CD8-positive, alpha-beta memory T cell (primary cell): ENCODE data around the gene PSTPIP1. TPM values are rescaled to one million over a fixed set of nuclear protein-coding genes. Genes with fewer than 3 reads are reported as not detected.

Source experiments
- CTCF ChIA-PET: fragments of 350-600 bp; sonication (Branson Sonifier 250); formaldehyde crosslinking; loops from one replicate; lab custom pipeline; 2021; ENCODE audit warnings: antibody characterized with exemption; lab: Charles Lee
- POLR2A ChIA-PET: fragments of 350-600 bp; sonication (Branson Sonifier 250); formaldehyde crosslinking; loops from one replicate; lab custom pipeline; 2021; ENCODE audit warnings: antibody characterized with exemption; lab: Charles Lee
- DNase-seq, 5 donors: peaks; one replicate each; pipeline versions ENCODE4 v3.0.0 to v3.0.0-alpha.2; 2020 to 2022; ENCODE audit warnings: mixed read lengths in 1 of 5
- H3K27ac ChIP-seq: one replicate; pipeline ENCODE4 v1.7.0; 2013; ENCODE audit warnings: low read depth, mild to moderate bottlenecking, low read length, moderate library complexity
- H3K27me3 ChIP-seq: 2 replicates; pipeline ENCODE4 v1.7.0; 2013; ENCODE audit warnings: low read length, mild to moderate bottlenecking; ENCODE audit not compliant: insufficient read depth, poor library complexity, severe bottlenecking
- H3K36me3 ChIP-seq: 2 replicates; pipeline ENCODE4 v1.7.0; 2013; ENCODE audit warnings: mild to moderate bottlenecking, low read length, moderate library complexity; ENCODE audit not compliant: insufficient read depth
- H3K4me1 ChIP-seq: 2 replicates; pipeline ENCODE4 v1.7.0; 2013; ENCODE audit warnings: mild to moderate bottlenecking, low read length, moderate library complexity; ENCODE audit not compliant: insufficient read depth
- H3K4me3 ChIP-seq: 2 replicates; pipeline ENCODE4 v1.7.0; 2013; ENCODE audit warnings: mild to moderate bottlenecking, low read length
- H3K9me3 ChIP-seq: 2 replicates; pipeline ENCODE4 v1.7.0; 2013; ENCODE audit warnings: mild to moderate bottlenecking, low read length
- H3K27ac Mint-ChIP-seq, 8 donors: one replicate each; pipeline ENCODE4 v1.8.0; 2020 to 2021; ENCODE audit warnings: mixed read lengths in 8 of 8, mild to moderate bottlenecking in 6 of 8, inconsistent platforms in 3 of 8, moderate library complexity in 3 of 8
- H3K27me3 Mint-ChIP-seq, 2 donors: one replicate each; pipeline ENCODE4 v1.8.0; 2020 to 2021; ENCODE audit warnings: mixed read lengths in 2 of 2, mild to moderate bottlenecking in 1 of 2, moderate library complexity in 1 of 2
- H3K36me3 Mint-ChIP-seq, 3 donors: one replicate each; pipeline ENCODE4 v1.8.0; 2020 to 2021; ENCODE audit warnings: mixed read lengths in 3 of 3, inconsistent platforms in 1 of 3, mild to moderate bottlenecking in 1 of 3
- H3K4me1 Mint-ChIP-seq, 3 donors: one replicate each; pipeline ENCODE4 v1.8.0; 2020 to 2021; ENCODE audit warnings: mixed read lengths in 3 of 3, inconsistent platforms in 1 of 3, mild to moderate bottlenecking in 1 of 3
- H3K4me3 Mint-ChIP-seq, 7 donors: one replicate each; pipeline ENCODE4 v1.8.0; 2020 to 2021; ENCODE audit warnings: mixed read lengths in 7 of 7, mild to moderate bottlenecking in 6 of 7, moderate library complexity in 4 of 7, inconsistent platforms in 2 of 7
- H3K9me3 Mint-ChIP-seq, 5 donors: one replicate each; pipeline ENCODE4 v1.8.0; 2020 to 2022; ENCODE audit warnings: mixed read lengths in 5 of 5, mild to moderate bottlenecking in 3 of 5, moderate library complexity in 2 of 5, inconsistent platforms in 1 of 5
- polyA plus RNA-seq: library from polyadenylated mRNA; unstranded; fragments of 300-500 nt; fragmentation: Illumina TruSeq; gene quantifications from one replicate; pipeline ENCODE4 v1.2.3, GENCODE V29; 2021
- total RNA-seq, 2 experiments: library from RNA; stranded (reverse); gene quantifications; one replicate each; pipeline ENCODE4 v1.2.3, GENCODE V29; 2021

Gene PSTPIP1
- total and polyA plus RNA-seq, 3 experiments from 2014 or later = 83.1 to 127 (median 123) TPM

DNA sequence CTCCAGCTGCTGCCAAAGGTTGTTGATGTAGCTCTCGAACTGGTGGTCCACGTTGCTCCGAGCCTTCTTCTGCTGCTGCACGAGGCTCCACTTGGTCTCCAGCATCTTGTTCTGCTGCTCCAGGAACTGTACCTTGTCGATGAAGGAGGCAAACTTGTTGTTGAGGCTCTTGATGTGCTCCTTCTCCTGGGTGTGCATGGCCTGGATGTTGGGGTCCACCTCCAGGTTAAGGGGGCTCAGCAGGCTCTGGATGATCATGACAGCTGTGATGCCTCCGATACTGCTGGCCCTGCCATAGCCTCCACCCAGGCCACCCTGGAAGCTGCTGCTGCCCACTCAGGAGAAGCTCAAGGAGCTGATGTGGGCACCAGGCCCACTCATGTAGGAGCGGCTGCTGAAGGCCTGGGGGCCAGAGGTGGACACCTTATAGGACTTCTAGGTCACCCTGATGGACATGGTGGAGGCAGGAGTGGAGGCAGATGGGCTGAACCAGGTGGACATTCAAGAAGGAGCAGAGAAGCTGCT is 14.9 kb upstream of the PSTPIP1 start:
- H3K27ac Mint-ChIP-seq = no peak overlapping the region
- POLR2A ChIA-PET = no interaction called here
- no peak overlapping the region for H3K4me3 ChIP-seq

GRCh38 chr15:76982356-76982755 is 12.6 kb upstream of the PSTPIP1 start:
- POLR2A ChIA-PET = interaction anchor here (1.1 kb wide), 1 partner anchor 11 kb away, joined by 3 read pairs; no protein-coding TSS in a partner anchor
- peaks cover 0 to 2% (median 0%) of the 10 kb centered on the region in 5 donors for H3K9me3 Mint-ChIP-seq
- H3K27ac Mint-ChIP-seq = peak overlapping the region in 1 of 8 donors; percentile 93

More for the DNA sequence above, 14.9 kb upstream of the PSTPIP1 start:
- Histone ChIP-seq H3K36me3 (no peaks in the 10 kb centered on the region), H3K27ac (no peak overlapping the region), H3K4me1 (no peaks in the 10 kb centered on the region), H3K9me3 (no peaks in the 10 kb centered on the region), H3K27me3 (no peaks in the 10 kb centered on the region)
- Mint-ChIP-seq H3K9me3 (peaks cover 0 to 2% (median 0%) of the 10 kb centered on the region in 5 donors), H3K4me1 (peaks cover 5 to 17% (median 12%) of the 10 kb centered on the region in 3 donors), H3K4me3 (no peak overlapping the region), H3K36me3 (peaks cover 0 to 4% (median 0%) of the 10 kb centered on the region in 3 donors), H3K27me3 (peaks cover 0 to 5% of the 10 kb centered on the region in 2 donors)
- CTCF ChIA-PET = interaction anchor here (0.7 to 1.6 kb wide), 3 partner anchors 18 to 39 kb away, joined by 3 to 4 read pairs (median 3); no protein-coding TSS in a partner anchor
- no peak for DNase-seq

DNA sequence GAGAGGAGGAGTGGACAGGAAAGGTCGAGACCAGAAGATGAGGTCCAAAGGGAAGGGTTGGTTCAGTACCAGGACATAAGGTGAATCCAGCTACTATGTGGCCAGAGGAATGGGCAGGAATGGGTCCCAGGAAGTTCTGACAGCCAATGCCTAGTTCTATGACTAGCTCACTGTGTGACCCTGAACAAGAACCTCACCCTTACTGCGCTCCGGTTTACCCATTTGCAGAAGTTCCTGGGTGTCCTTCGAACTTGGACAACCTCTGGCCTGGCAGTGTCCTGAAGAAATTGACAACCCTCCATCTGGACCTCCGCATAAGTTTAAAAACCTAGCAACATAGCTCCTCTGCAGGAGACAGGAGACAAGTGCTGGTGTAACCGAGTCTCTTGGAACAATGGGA is 12.2 kb upstream of the PSTPIP1 start:
- Histone ChIP-seq H3K36me3 (no peaks in the 10 kb centered on the region), H3K27ac (no peak overlapping the region), H3K9me3 (no peaks in the 10 kb centered on the region), H3K4me1 (peaks cover 11% of the 10 kb centered on the region), H3K27me3 (no peaks in the 10 kb centered on the region), H3K4me3 (no peak overlapping the region)
- Mint-ChIP-seq H3K9me3 (peaks cover 0 to 2% (median 0%) of the 10 kb centered on the region in 5 donors), H3K27ac (no peak overlapping the region), H3K27me3 (peaks cover 0 to 2% of the 10 kb centered on the region in 2 donors), H3K36me3 (peaks cover 0 to 4% (median 0%) of the 10 kb centered on the region in 3 donors), H3K4me1 (peaks cover 8 to 22% (median 10%) of the 10 kb centered on the region in 3 donors), H3K4me3 (no peak overlapping the region)
- DNase-seq = no peak
- POLR2A ChIA-PET = interaction anchor here (1.1 kb wide), 1 partner anchor 11 kb away, joined by 3 read pairs; no protein-coding TSS in a partner anchor
- CTCF ChIA-PET = interaction anchor here (1.0 to 1.6 kb wide), 2 partner anchors 14 to 31 kb away, joined by 3 read pairs; no protein-coding TSS in a partner anchor

More at GRCh38 chr15:76982356-76982755, 12.6 kb upstream of the PSTPIP1 start:
- peaks cover 0 to 2% of the 10 kb centered on the region in 2 donors for H3K27me3 Mint-ChIP-seq
- Histone ChIP-seq H3K36me3 (no peaks in the 10 kb centered on the region), H3K4me1 (peaks cover 8% of the 10 kb centered on the region), H3K4me3 (no peak overlapping the region), H3K27me3 (no peaks in the 10 kb centered on the region), H3K27ac (no peak overlapping the region), H3K9me3 (no peaks in the 10 kb centered on the region)
- H3K4me3 Mint-ChIP-seq = no peak overlapping the region
- peaks cover 6 to 20% (median 7%) of the 10 kb centered on the region in 3 donors for H3K4me1 Mint-ChIP-seq
- DNase-seq = no peak
- peaks cover 0 to 4% (median 0%) of the 10 kb centered on the region in 3 donors for H3K36me3 Mint-ChIP-seq
- CTCF ChIA-PET = interaction anchor here (1.6 kb wide), 1 partner anchor 14 kb away, joined by 3 read pairs; no protein-coding TSS in a partner anchor

DNA sequence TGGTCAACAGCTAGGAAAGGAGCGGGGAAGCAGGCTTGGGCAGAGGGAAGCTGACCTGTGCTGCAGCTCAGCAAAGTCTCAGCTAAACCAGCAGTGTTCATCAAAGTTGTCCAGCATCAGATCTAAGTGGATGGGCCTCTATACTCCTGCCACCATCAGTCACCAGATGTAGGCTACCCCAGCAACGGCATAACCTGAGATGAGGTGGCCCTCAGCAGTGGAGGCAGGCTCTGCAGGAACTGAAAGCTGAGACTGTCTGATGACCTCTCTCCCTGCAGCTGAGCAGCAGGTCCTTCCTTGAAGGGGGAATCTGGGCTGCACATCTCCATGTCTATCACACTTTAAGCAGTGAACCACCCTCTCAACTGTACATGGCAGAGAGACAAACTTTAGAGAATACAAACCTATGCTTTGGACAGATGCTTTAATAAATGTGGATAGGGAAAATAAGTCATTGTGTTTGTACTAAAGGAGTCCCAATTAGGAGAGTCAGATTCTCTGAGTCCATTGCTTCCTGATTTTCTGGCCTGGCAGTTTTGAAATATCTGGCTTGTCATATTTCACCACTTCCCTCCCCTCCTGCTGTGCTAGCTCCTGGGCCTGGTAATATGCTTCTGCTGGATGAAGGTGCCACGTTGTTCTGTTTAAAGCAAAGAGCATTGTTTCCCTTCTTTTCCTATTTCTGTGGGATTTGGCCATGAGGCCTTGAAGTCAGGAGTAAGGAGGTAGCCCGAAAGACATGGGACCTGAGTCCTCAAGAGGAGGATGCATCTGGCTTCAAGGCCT is 11.1 kb upstream of the PSTPIP1 start:
- peaks cover 18 to 31% (median 20%) of the 10 kb centered on the region in 3 donors for H3K4me1 Mint-ChIP-seq
- POLR2A ChIA-PET = interaction anchor here (1.1 kb wide), 1 partner anchor 10 kb away, joined by 3 read pairs; no protein-coding TSS in a partner anchor
- H3K4me1 ChIP-seq = peaks cover 21% of the 10 kb centered on the region

GRCh38 chr15:76986743-76987142 is 8.2 kb upstream of the PSTPIP1 start:
- Mint-ChIP-seq H3K27me3 (peaks cover 0 to 2% of the 10 kb centered on the region in 2 donors), H3K4me3 (no peak overlapping the region), H3K36me3 (no peaks in the 10 kb centered on the region), H3K27ac (peak overlapping the region in 5 of 8 donors; percentile 47 to 75 (median 61)), H3K4me1 (peaks cover 24 to 46% (median 27%) of the 10 kb centered on the region in 3 donors), H3K9me3 (no peaks in the 10 kb centered on the region)
- no peaks in the 10 kb centered on the region for H3K9me3 ChIP-seq
- no peak overlapping the region for H3K4me3 ChIP-seq
- peaks cover 24% of the 10 kb centered on the region for H3K4me1 ChIP-seq
- POLR2A ChIA-PET = interaction anchor here (0.7 to 2.0 kb wide), 2 partner anchors 19 to 27 kb away, joined by 6 read pairs; no protein-coding TSS in a partner anchor
- CTCF ChIA-PET = interaction anchor here (0.9 to 2.3 kb wide), 3 partner anchors 12 to 38 kb away, joined by 4 to 10 read pairs (median 6); no protein-coding TSS in a partner anchor
- no peak for DNase-seq
- no peak overlapping the region for H3K27ac ChIP-seq
- no peaks in the 10 kb centered on the region for H3K27me3 ChIP-seq
- H3K36me3 ChIP-seq = no peaks in the 10 kb centered on the region

More for the DNA sequence above, 11.1 kb upstream of the PSTPIP1 start:
- H3K36me3 ChIP-seq = no peaks in the 10 kb centered on the region
- Mint-ChIP-seq H3K27me3 (peaks cover 0 to 2% of the 10 kb centered on the region in 2 donors), H3K36me3 (no peaks in the 10 kb centered on the region), H3K27ac (no peak overlapping the region), H3K4me3 (no peak overlapping the region), H3K9me3 (no peaks in the 10 kb centered on the region)
- H3K27me3 ChIP-seq = no peaks in the 10 kb centered on the region
- DNase-seq = no peak
- CTCF ChIA-PET = interaction anchor here (0.9 to 1.0 kb wide), 3 partner anchors 11 to 30 kb away, joined by 3 to 5 read pairs (median 3); partner anchors contain the start of gene PSTPIP1
- no peak overlapping the region for H3K4me3 ChIP-seq
- no peak overlapping the region for H3K27ac ChIP-seq
- no peaks in the 10 kb centered on the region for H3K9me3 ChIP-seq

DNA sequence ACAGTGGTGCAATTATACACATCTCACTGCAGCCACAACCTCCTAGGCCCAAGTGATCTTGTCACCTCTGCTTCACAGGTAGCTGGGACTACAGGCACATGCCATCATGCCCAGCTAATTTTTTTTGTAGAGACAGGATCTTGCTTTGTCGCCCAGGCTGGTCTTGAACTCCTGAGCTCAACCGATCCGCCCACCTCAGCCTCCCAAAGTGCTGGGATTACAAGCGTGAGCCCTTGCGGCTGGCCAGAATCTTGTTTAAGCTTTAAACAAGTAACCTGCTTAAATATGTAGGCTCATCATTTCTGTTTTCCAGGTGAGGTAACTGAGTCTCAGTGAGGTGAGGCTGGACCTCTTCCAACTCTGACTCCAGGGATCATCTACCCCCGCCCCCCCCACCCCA is 7.7 kb upstream of the PSTPIP1 start:
- no peaks in the 10 kb centered on the region for H3K36me3 ChIP-seq
- ChIA-PET CTCF (interaction anchor here (0.7 to 2.3 kb wide), 4 partner anchors 13 to 851 kb away, joined by 4 to 10 read pairs (median 6); no protein-coding TSS in a partner anchor), POLR2A (interaction anchor here (0.6 to 2.0 kb wide), 4 partner anchors 13 to 41 kb away, joined by 3 to 6 read pairs (median 6); no protein-coding TSS in a partner anchor)
- H3K4me3 ChIP-seq = no peak overlapping the region
- Mint-ChIP-seq H3K27me3 (peaks cover 0 to 2% of the 10 kb centered on the region in 2 donors), H3K27ac (peak overlapping the region in 5 of 8 donors; percentile 7 to 96 (median 58)), H3K4me1 (peaks cover 27 to 45% (median 28%) of the 10 kb centered on the region in 3 donors), H3K36me3 (no peaks in the 10 kb centered on the region), H3K4me3 (peak overlapping the region in 1 of 7 donors; percentile 76), H3K9me3 (no peaks in the 10 kb centered on the region)
- DNase-seq = no peak
- no peak overlapping the region for H3K27ac ChIP-seq
- no peaks in the 10 kb centered on the region for H3K27me3 ChIP-seq
- no peaks in the 10 kb centered on the region for H3K9me3 ChIP-seq
- H3K4me1 ChIP-seq = peaks cover 24% of the 10 kb centered on the region
